ENCODE results near the gene C16orf89. TPM values are rescaled to one million over a fixed set of nuclear protein-coding genes. Genes with fewer than 3 reads are reported as not detected.

The C16orf89 gene
- polyA plus RNA-seq, 1 donor (not counting 4 experiments of a cell fraction or from before 2014, with no cell fraction given): not detected

- no peak for TF ChIP-seq CTCF (optimal IDR thresholded peaks at IDR 0.05 in 1 of 3, IDR thresholded peaks at IDR 0.05 in 1 of 3, conservative IDR thresholded peaks at IDR 0.05 in 1 of 3; ENCODE audit: extremely low read depth in 1 of 3, insufficient read depth in 2 of 3, low read length in 3 of 3)
- no peak for TF ChIP-seq EZH2 (IDR thresholded peaks at IDR 0.05; ENCODE audit: low read length)
- no peaks in the 10 kb centered on the region for H3K27me3 ChIP-seq (ENCODE audit: control insufficient read depth, extremely low read depth, insufficient read depth, low read length)
- H3K79me2 ChIP-seq (ENCODE audit: control insufficient read depth, insufficient read depth, low read length): no peaks in the 10 kb centered on the region
- H3K36me3 ChIP-seq (ENCODE audit: control insufficient read depth in 2 of 2, extremely low read depth in 1 of 2, insufficient read depth in 2 of 2, low read length in 2 of 2): no peaks in the 10 kb centered on the region
- DNase-seq (ENCODE audit: low read depth, low spot score) (no peak), FAIRE-seq (no peak)
- peak overlapping the region; percentile 78 to 88 (median 87) for H3K4me3 ChIP-seq (ENCODE audit: control insufficient read depth in 2 of 3, extremely low read depth in 1 of 3, insufficient read depth in 2 of 3, low read depth in 1 of 3, low read length in 3 of 3)
- peak overlapping the region; percentile 99 for H3K4me2 ChIP-seq (ENCODE audit: control insufficient read depth, extremely low read depth, insufficient read depth, low read depth, low read length)
- no peak overlapping the region for H3K27ac ChIP-seq (ENCODE audit: control insufficient read depth, insufficient read depth, low read length)
- peak overlapping the region; percentile 96 for H2AFZ ChIP-seq (ENCODE audit: control insufficient read depth, low read length)
- no peaks in the 10 kb centered on the region for H4K20me1 ChIP-seq (ENCODE audit: control insufficient read depth, extremely low read depth, insufficient read depth, low read length)
- no peaks in the 10 kb centered on the region for H3K9me3 ChIP-seq (ENCODE audit: control insufficient read depth, low read depth, low read length)
- H3K4me1 ChIP-seq (ENCODE audit: control insufficient read depth, extremely low read depth, insufficient read depth, low read length): peaks cover 21% of the 10 kb centered on the region
- dilution Hi-C loops (cut with MboI; ENCODE audit: extremely low pct_ligation_motif_present, low sequenced_read_pairs): no loop called here
- no peaks in the 10 kb centered on the region for H3K9me1 ChIP-seq (ENCODE audit: control insufficient read depth, extremely low read depth, insufficient read depth, low read length)
- peak overlapping the region; percentile 82 for H3K9ac ChIP-seq (ENCODE audit: control insufficient read depth, extremely low read depth, insufficient read depth, low read length)
These were observed 33.0 kb downstream of the C16orf89 start for GRCh38 chr16:5032748-5033167.

GRCh38 chr16:5031601-5032000 is 34.2 kb downstream of the C16orf89 start:
- Histone ChIP-seq H3K27ac (ENCODE audit: control insufficient read depth, insufficient read depth, low read length) (no peak overlapping the region), H3K4me1 (ENCODE audit: control insufficient read depth, extremely low read depth, insufficient read depth, low read length) (peaks cover 19% of the 10 kb centered on the region), H3K9me1 (ENCODE audit: control insufficient read depth, extremely low read depth, insufficient read depth, low read length) (no peaks in the 10 kb centered on the region), H3K79me2 (ENCODE audit: control insufficient read depth, insufficient read depth, low read length) (no peaks in the 10 kb centered on the region), H3K4me3 (ENCODE audit: control insufficient read depth in 2 of 3, extremely low read depth in 1 of 3, insufficient read depth in 2 of 3, low read depth in 1 of 3, low read length in 3 of 3) (no peak overlapping the region), H2AFZ (ENCODE audit: control insufficient read depth, low read length) (no peak overlapping the region), H3K36me3 (ENCODE audit: control insufficient read depth in 2 of 2, extremely low read depth in 1 of 2, insufficient read depth in 2 of 2, low read length in 2 of 2) (peaks cover 0 to 1% of the 10 kb centered on the region in 2 experiments), H3K4me2 (ENCODE audit: control insufficient read depth, extremely low read depth, insufficient read depth, low read depth, low read length) (no peak overlapping the region), H3K9me3 (ENCODE audit: control insufficient read depth, low read depth, low read length) (no peaks in the 10 kb centered on the region), H3K9ac (ENCODE audit: control insufficient read depth, extremely low read depth, insufficient read depth, low read length) (no peak overlapping the region), H4K20me1 (ENCODE audit: control insufficient read depth, extremely low read depth, insufficient read depth, low read length) (no peaks in the 10 kb centered on the region), H3K27me3 (ENCODE audit: control insufficient read depth, extremely low read depth, insufficient read depth, low read length) (no peaks in the 10 kb centered on the region)
- TF ChIP-seq EZH2 (IDR thresholded peaks at IDR 0.05; ENCODE audit: low read length): no peak
- no peak for TF ChIP-seq CTCF (optimal IDR thresholded peaks at IDR 0.05 in 1 of 3, IDR thresholded peaks at IDR 0.05 in 1 of 3, conservative IDR thresholded peaks at IDR 0.05 in 1 of 3; ENCODE audit: extremely low read depth in 1 of 3, insufficient read depth in 2 of 3, low read length in 3 of 3)
- dilution Hi-C loops (cut with MboI; ENCODE audit: extremely low pct_ligation_motif_present, low sequenced_read_pairs): no loop called here
- FAIRE-seq (no peak), DNase-seq (ENCODE audit: low read depth, low spot score) (no peak)
